Endodermal cell (in vitro differentiated cells): ENCODE data around the gene SMAD2. TPM values are rescaled to one million over a fixed set of nuclear protein-coding genes. Genes with fewer than 3 reads are reported as not detected.

ENCODE experiments used
- DNase-seq: peaks from one replicate; pipeline ENCODE4 v3.0.0-alpha.2; 2017
- H3K27ac ChIP-seq: 2 replicates; pipeline ENCODE4 v1.5.1; 2013; ENCODE audit warnings: mild to moderate bottlenecking, low read depth, low read length, moderate library complexity
- H3K27me3 ChIP-seq: 2 replicates; pipeline ENCODE4 v1.6.1; 2013; ENCODE audit warnings: mild to moderate bottlenecking, low read length, moderate library complexity; ENCODE audit not compliant: insufficient read depth, control insufficient read depth, poor library complexity, severe bottlenecking
- H3K36me3 ChIP-seq: 2 replicates; pipeline ENCODE4 v1.7.0; 2013; ENCODE audit warnings: mild to moderate bottlenecking, low read length, moderate library complexity; ENCODE audit not compliant: control insufficient read depth, insufficient read depth
- H3K4me1 ChIP-seq: one replicate; pipeline ENCODE4 v1.7.0; 2013; ENCODE audit warnings: low read length; ENCODE audit not compliant: control insufficient read depth, insufficient read depth
- H3K4me3 ChIP-seq: 2 replicates; pipeline ENCODE4 v1.5.1; 2013; ENCODE audit warnings: mild to moderate bottlenecking, low read length, moderate library complexity
- H3K9ac ChIP-seq: 2 replicates; pipeline ENCODE4 v1.6.1; 2013; ENCODE audit warnings: mild to moderate bottlenecking, low read length, moderate library complexity; ENCODE audit not compliant: poor library complexity, severe bottlenecking; ENCODE audit errors: extremely low read depth
- H3K9me3 ChIP-seq: 2 replicates; pipeline ENCODE4 v1.6.1; 2013; ENCODE audit warnings: mild to moderate bottlenecking, low read length, moderate library complexity; ENCODE audit not compliant: control insufficient read depth
- H3K27ac Mint-ChIP-seq: 2 replicates; pipeline ENCODE4 v1.8.0; 2020; ENCODE audit warnings: mixed read lengths
- H3K27me3 Mint-ChIP-seq: 2 replicates; pipeline ENCODE4 v1.8.0; 2021; ENCODE audit warnings: mild to moderate bottlenecking, mixed read lengths; ENCODE audit not compliant: insufficient read depth
- H3K36me3 Mint-ChIP-seq: 2 replicates; pipeline ENCODE4 v1.8.0; 2020; ENCODE audit warnings: low read depth, mixed read lengths
- H3K4me1 Mint-ChIP-seq: 2 replicates; pipeline ENCODE4 v1.8.0; 2020; ENCODE audit warnings: mixed read lengths
- H3K4me3 Mint-ChIP-seq: 2 replicates; pipeline ENCODE4 v1.8.0; 2020; ENCODE audit warnings: mild to moderate bottlenecking, moderate library complexity, mixed read lengths
- H3K9me3 Mint-ChIP-seq: 2 replicates; pipeline ENCODE4 v1.8.0; 2020; ENCODE audit warnings: mild to moderate bottlenecking, mixed read lengths
- WGBS, 2 experiments: methylation state at CpG; one replicate each; pipeline versions ENCODE4 v1.1.5 to v1.1.7; 2013; ENCODE audit warnings: missing lambda C conversion rate in 2 of 2, mixed read lengths in 1 of 2; ENCODE audit not compliant: insufficient coverage in 1 of 2, insufficient read length in 1 of 2; 5-methylcytosine and 5-hydroxymethylcytosine counted together
- total RNA-seq, 2 donors: library from RNA; stranded (reverse); fragmentation: NEBNext Ultra II Directional in 1 of 2; extraction: Animal tissue kit (Norgen Biotek cat#: 25700) in 1 of 2; gene quantifications; 2 replicates in 1 of 2; 3 replicates in 1 of 2; pipeline ENCODE4 v1.2.1, GENCODE V29; 2021
- TF ChIP-seq, protein P1 (sequence below): fragments of 200-600 bp; sonication (generic); conservative IDR thresholded peaks from 2 replicates; pipeline ENCODE4 v1.5.0; 2021; ENCODE audit warnings: antibody characterized with exemption, mild to moderate bottlenecking

Gene SMAD2
- total RNA-seq, 2 donors from 2014 or later, result 156 to 189 TPM

DNA sequence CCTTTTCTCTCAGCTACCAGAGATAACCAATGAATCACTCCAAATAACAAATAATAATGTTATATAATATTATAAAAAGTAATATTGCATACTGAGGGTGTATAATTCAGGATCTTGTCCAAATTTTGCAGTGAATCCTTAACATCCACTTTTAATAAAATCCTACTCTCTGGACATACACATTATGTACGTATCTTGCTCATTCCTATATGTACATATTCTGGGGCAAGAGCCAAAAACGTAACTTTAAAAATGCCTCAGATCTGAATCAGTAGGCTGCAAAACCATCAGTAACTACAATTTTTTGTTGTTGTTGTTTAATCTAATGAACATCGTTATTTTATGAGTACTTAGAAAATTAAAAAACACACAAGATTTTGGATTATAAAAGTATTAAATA lies 65.3 kb downstream of the SMAD2 start:
- H3K27ac ChIP-seq, result no peak overlapping the region
- Mint-ChIP-seq H3K4me3 (no peak overlapping the region), H3K27me3 (no peaks in the 10 kb centered on the region)

DNA sequence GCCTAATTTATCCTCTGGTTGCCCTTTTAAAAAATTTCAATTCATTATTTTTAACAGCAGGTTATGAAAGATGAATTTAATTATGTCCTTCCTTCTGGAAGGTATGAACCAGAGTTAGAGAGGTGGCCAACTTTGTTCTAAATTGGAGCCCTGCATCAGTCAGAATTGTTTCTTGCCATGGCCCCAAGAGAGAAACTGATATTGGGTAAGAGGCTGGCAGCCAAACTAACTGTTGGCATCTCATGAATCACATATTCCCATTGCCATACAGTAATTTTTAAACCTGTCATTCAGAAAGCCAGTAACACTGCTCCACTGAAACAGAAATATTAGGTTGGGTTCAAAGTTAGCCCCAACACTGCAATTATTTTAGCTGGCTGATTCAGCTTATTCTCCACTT lies 67.4 kb downstream of the SMAD2 start:
- Histone ChIP-seq H3K27me3 (no peaks in the 10 kb centered on the region), H3K4me3 (no peak overlapping the region), H3K36me3 (peaks cover 95% of the 10 kb centered on the region), H3K9ac (no peak overlapping the region), H3K27ac (no peak overlapping the region), H3K9me3 (peaks cover 38% of the 10 kb centered on the region), H3K4me1 (no peaks in the 10 kb centered on the region)
- Mint-ChIP-seq H3K4me3 (no peak overlapping the region), H3K27me3 (no peaks in the 10 kb centered on the region), H3K9me3 (peaks cover 27% of the 10 kb centered on the region), H3K4me1 (no peaks in the 10 kb centered on the region), H3K36me3 (peaks cover 82% of the 10 kb centered on the region), H3K27ac (no peak overlapping the region)
- TF ChIP-seq, protein P1, sequence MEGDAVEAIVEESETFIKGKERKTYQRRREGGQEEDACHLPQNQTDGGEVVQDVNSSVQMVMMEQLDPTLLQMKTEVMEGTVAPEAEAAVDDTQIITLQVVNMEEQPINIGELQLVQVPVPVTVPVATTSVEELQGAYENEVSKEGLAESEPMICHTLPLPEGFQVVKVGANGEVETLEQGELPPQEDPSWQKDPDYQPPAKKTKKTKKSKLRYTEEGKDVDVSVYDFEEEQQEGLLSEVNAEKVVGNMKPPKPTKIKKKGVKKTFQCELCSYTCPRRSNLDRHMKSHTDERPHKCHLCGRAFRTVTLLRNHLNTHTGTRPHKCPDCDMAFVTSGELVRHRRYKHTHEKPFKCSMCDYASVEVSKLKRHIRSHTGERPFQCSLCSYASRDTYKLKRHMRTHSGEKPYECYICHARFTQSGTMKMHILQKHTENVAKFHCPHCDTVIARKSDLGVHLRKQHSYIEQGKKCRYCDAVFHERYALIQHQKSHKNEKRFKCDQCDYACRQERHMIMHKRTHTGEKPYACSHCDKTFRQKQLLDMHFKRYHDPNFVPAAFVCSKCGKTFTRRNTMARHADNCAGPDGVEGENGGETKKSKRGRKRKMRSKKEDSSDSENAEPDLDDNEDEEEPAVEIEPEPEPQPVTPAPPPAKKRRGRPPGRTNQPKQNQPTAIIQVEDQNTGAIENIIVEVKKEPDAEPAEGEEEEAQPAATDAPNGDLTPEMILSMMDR, result no peak
- no peak for DNase-seq

More for the DNA sequence above, 65.3 kb downstream of the SMAD2 start:
- TF ChIP-seq, protein P1, result no peak
- Histone ChIP-seq H3K9me3 (peaks cover 17% of the 10 kb centered on the region), H3K9ac (no peak overlapping the region), H3K36me3 (peaks cover 94% of the 10 kb centered on the region), H3K4me3 (no peak overlapping the region), H3K27me3 (no peaks in the 10 kb centered on the region), H3K4me1 (no peaks in the 10 kb centered on the region)
- H3K4me1 Mint-ChIP-seq, result no peaks in the 10 kb centered on the region
- DNase-seq, result no peak
- peaks cover 8% of the 10 kb centered on the region for H3K9me3 Mint-ChIP-seq
- 100% methylated on average over 2 of the region's 3 CpGs for WGBS, 2 experiments
- peaks cover 75% of the 10 kb centered on the region for H3K36me3 Mint-ChIP-seq
- H3K27ac Mint-ChIP-seq, result no peak overlapping the region

DNA sequence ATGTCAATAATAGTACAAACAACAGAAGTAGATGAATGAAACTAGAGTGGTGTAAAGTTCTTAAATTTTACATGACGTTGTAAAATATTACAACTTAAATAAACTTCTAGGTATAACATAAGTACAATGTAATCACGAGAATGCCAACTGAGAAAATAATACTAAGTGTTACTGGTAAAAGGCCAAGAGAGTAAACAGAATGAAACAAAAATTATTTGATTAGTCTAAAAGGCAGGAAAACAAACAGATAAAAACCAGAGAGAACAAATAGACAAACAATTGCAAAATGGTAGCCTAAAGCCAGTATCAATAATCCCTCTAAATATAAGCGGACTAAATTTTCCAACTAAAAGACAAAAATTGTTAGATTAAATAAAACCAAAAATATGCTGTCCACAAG lies 71.9 kb downstream of the SMAD2 start:
- TF ChIP-seq, protein P1, result no peak
- H3K9me3 ChIP-seq, result peaks cover 53% of the 10 kb centered on the region

More for the DNA sequence above, 71.9 kb downstream of the SMAD2 start:
- no peaks in the 10 kb centered on the region for H3K4me1 ChIP-seq
- peaks cover 67% of the 10 kb centered on the region for H3K36me3 ChIP-seq
- WGBS, 2 experiments, result 86% methylated on average over 2 of the region's 3 CpGs; no CpG with 5 or more reads in 1 of the 2 experiments
- peak overlapping the region; percentile 44 for H3K4me3 ChIP-seq
- Mint-ChIP-seq H3K27ac (no peak overlapping the region), H3K36me3 (peaks cover 81% of the 10 kb centered on the region), H3K27me3 (no peaks in the 10 kb centered on the region), H3K9me3 (peaks cover 38% of the 10 kb centered on the region), H3K4me1 (no peaks in the 10 kb centered on the region), H3K4me3 (no peak overlapping the region)
- no peak for DNase-seq
- no peaks in the 10 kb centered on the region for H3K27me3 ChIP-seq
- H3K27ac ChIP-seq, result no peak overlapping the region
- no peak overlapping the region for H3K9ac ChIP-seq
